HG03457 (cell line): ENCODE measurements around the gene C16orf92.
"Not testable (repeated sequence)": the region's sequence is repeated elsewhere in the genome, so short reads cannot be mapped to it uniquely, and the experiment has no call there.

Source experiments
- ATAC-seq: cut with Tn5 transposase; IDR thresholded peaks from one replicate; pipeline ENCODE4 v1.9.1; 2021; ENCODE audit warnings: moderate number of reproducible peaks; ENCODE audit not compliant: unreplicated experiment

C16orf92 gene

DNA sequence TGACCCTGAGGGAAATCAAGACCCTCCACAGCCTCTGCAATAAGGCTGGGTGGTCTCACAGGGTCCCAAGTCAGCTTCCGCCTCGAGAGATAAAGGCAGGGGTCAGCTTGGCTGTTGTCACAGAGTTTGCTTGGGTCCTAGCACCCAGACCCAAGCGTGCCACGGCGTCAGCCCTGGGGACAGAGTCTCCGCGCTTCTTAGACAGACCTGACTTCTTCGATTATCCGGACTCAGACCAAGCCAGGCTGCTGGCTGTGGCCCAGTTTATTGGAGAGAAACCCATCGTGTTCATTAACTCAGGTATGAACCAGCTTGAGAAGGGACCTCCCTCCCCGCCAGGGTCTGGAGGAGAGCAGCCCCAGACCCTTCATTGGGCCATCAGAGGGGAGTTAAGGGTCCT is 588 bp downstream of the C16orf92 start:
- no peak for ATAC-seq

DNA sequence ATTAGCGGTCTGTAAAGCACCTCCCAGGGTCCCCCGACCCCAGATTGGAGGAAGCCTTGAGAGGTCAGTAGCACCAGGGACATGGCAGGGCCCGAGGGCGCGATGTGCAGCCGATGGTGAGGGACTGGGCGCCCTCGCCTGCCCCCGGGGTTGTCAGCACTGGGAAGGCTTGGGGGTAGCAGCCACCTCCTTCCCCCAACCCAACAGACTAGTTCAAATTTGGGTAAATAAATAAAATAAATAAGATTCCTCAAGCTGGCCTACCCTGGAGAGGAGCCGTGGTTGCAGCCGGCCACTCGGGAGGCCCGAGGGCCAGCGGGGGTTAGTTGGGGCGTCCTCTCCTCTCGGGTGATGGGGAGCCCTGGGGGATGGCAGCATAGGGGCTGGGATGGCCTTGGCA is 1.5 kb downstream of the C16orf92 start:
- ATAC-seq: no peak

- ATAC-seq: no peak
Observed at GRCh38 chr16:30025156-30025555, 2.2 kb downstream of the C16orf92 start.

DNA sequence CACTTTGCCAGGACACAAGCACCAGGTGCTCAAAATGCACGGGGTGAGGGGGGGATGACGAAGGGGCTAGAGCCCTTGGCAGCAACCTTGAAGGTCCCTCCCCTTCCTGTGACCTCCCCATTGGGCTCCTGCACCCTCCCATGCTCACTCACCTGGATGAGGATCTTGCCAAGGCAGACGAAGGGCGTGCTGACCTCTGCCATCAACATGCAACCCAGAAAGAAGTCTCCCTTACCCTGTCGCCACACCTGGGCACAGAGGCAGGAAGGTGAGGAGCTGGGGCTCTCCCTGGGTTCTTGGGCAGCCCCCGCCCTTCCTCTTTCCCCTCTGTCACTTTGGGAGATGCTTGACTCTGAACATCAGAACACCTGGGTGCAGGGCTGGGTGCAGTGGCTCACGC is 2.6 kb downstream of the C16orf92 start:
- ATAC-seq: no peak

DNA sequence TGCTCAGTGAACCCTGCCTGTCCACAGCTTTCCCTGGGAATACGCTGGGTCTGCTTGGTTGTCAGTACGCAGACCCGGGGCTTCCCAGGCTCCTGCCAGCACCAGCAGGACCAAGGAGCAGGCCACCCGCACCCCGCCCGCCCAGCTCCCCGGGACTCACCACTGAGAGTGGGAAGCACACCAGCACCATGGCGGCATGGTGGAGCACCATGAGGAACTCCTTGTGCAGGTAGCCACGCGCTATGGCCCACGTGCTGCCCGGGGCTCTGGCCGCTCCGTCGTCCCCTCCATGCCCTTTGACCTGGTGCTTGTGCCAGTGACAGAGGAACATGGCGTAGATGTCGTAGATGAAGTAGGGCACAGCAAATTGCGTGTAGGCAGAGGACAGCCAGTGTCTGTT is 3.5 kb downstream of the C16orf92 start:
- ATAC-seq: no peak

GRCh38 chr16:30027588-30028437 is 4.8 kb downstream of the C16orf92 start:
- ATAC-seq: no peak

DNA sequence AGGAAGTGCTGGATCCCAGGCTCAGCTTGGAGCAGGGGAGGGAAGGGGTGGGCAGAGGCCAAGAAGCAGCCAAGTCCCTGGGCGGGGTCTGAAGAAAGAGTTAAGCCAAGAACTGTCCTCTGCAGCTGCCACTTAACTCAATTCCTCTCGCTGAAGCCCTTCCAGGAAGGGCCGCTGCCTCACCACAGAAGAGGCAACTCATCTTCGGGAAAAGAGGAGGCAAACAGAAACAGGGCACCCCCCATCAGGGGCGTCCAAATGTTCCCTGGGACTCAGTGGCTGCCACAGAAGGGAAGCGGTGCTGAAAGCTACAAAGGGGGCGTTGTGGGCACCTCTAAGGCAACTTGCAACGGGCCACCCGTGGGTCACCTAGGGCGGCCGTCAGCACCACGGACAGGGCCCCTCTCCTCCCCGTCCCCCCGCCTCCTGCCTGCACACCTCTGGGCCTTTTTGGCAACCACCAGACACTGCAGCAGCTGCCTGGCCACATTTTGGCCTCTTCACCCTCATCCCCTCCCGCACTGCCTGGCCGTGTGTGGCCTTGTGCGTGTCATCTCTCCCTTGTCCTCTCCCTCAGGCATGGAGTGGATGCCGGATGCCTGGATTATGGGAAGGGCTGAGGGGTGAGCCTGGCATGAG is 5.6 kb downstream of the C16orf92 start:
- ATAC-seq: no peak

DNA sequence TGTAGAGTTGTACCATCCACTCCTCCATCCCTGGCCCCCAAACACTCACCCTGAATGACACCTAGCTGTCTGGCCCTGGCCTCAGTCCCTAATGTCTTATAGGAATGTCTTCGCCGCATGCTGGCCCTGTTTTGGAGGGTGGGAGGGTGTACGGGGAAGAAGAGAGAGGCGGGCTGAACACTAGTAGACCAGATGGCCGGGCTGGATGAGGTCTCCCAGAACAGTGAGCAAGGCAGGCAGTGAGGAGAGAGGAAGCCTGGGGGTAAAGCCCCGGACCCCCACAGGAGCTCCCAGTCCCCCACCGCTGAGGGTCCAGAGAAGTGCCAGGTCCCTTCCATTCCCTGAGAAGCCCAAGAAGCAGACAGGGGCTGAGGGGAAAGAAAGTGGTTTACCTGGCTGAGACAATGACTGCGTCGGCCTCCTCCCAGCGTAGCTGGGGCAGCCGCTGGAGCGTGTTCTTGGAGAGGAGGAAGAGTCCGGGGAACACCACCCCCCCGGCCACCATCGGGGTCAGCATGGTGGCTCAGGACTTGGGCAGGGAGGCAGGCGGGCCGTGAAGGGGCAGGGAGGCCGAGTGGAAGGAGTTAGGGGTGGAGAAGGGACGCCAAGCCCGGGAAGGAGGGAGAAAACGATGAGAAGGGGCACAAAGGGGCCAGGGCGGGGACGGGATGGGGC is 7.2 kb downstream of the C16orf92 start:
- ATAC-seq: no peak

- ATAC-seq: no peak
Observed at GRCh38 chr16:30030841-30031413, 7.9 kb downstream of the C16orf92 start, which contains the start of gene TLCD3B. TLCD3B (minus strand) TSS chr16:30031271; CDS start chr16:30030527, 744 bp downstream.

- ATAC-seq: no peak
Observed at GRCh38 chr16:30031477-30031918, 8.5 kb downstream of the C16orf92 start.

- ATAC-seq: no peak
Observed at GRCh38 chr16:30032083-30032819, 9.3 kb downstream of the C16orf92 start.

DNA sequence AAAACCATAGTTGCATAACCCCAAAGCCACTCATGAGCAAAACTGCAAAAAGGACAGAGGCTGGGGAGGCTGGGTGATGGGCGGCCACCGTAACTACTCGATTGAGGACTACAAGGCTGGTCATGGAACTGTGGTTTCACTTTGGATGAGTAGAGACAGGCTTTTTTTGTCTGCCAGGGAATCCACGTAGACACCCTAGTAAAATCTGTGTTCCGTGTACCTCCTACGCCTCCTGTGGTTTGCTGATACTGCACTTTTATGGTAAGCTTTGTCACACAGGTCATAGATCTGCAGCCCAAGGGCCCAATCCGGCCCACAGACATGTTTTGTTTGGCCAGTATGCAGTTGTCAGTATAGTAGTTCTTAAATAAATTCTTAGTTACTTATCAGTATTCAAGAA is 10.3 kb downstream of the C16orf92 start:
- ATAC-seq: no peak

DNA sequence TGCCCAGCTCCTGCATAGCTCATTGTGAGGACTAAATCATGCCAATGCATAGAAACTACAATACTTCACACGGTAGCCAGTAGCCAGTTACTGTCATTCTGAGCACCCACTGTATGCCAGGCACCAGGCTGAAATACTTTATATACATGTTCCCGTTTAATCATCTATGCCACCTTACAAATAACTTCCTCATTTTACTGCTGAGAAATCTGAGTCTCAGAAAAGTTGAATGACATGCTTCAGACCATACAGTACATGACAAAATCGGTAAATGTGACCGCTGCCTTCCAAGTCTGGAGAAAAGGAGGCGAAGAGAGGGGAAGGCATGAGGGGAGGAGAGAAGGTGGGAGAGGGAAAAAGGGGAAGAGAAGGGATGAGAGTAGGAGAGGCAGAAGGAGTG is 17.2 kb downstream of the C16orf92 start:
- no peak for ATAC-seq

DNA sequence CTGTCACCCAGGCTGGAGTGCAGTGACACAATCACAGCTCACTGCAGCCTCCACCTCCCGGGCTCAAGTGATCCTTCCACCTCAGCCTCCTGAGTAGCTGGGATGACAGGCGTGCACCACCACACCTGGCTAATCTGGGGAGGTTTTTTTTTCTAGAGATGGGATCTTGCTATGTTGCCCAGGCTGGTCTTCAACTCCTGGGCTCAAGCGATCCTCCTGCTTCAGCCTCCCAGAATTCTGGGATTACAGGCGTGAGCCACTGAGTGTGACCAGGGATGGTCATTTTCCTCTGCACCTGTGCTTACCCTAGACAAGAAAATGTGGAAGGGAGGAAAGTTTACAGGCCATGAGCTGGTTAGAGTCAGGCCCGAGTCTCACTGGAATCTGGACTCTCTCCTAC is 17.7 kb downstream of the C16orf92 start:
- not testable (repeated sequence) for ATAC-seq

- ATAC-seq: no peak
Observed at GRCh38 chr16:30041841-30042240, 18.8 kb downstream of the C16orf92 start.

GRCh38 chr16:30046178-30046577 is 23.2 kb downstream of the C16orf92 start:
- ATAC-seq: no peak

GRCh38 chr16:30046588-30046987 is 23.6 kb downstream of the C16orf92 start:
- ATAC-seq: no peak

DNA sequence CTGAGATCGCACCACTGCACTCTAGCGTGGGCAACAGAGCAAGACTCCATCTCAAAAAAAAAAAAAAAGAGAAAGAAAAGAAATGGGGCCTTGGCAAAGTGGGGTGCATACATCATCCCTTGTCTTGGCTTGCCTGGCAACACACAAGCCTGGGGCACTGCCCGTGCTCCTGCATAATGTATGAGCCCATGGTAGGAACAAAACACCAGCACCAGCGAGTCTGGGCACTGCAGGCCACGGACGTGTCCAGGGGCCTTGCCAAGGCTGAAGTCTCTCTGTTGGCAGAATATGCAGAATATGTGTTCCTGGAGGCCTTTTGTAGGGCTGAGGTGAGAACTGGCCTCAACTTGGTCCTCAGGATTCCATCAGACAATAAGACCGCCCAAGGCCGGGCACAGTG is 26.9 kb downstream of the C16orf92 start:
- no peak for ATAC-seq

GRCh38 chr16:30051518-30051917 is 28.5 kb downstream of the C16orf92 start:
- no peak for ATAC-seq

GRCh38 chr16:30052671-30053372 is 29.8 kb downstream of the C16orf92 start:
- peak; percentile 43 for ATAC-seq
